GM12865 (cell line): ENCODE measurements around the gene WFDC5.

Experiments
- DNase-seq: peaks from one replicate; pipeline ENCODE4 v3.0.0; 2010; ENCODE audit warnings: low read depth
- H3K4me3 ChIP-seq: 2 replicates; pipeline ENCODE4 v1.5.1; 2011; ENCODE audit warnings: mild to moderate bottlenecking, low read depth, low read length, control low read depth
- TF ChIP-seq, protein P1 (sequence below): IDR thresholded peaks from 2 replicates; pipeline ENCODE4 v1.5.1; 2011; ENCODE audit warnings: low read length, control low read depth, low read depth, inconsistent platforms; ENCODE audit not compliant: insufficient read depth; ENCODE audit errors: missing control alignments

WFDC5 gene

DNA sequence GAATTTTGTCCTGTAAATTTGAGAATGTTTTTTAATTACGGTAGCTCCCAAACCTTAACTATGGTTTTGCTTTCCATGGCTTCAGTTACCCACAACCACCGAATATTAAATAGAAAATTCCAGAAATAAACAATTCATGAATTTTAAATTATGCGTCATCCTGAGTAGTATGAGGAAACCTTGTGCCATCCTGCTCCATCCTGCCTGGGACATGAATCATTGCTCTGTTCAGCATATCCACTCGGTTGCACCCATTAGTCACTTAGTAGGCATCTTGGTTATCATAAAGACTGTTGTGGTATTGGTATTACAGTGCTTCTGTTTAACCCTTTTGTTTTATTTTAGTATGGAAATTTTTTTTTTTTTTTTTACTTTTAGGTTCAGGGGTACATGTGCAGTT lies 53.7 kb downstream of the WFDC5 start:
- no peak for DNase-seq
- H3K4me3 ChIP-seq, result no peak overlapping the region
- TF ChIP-seq, protein P1, sequence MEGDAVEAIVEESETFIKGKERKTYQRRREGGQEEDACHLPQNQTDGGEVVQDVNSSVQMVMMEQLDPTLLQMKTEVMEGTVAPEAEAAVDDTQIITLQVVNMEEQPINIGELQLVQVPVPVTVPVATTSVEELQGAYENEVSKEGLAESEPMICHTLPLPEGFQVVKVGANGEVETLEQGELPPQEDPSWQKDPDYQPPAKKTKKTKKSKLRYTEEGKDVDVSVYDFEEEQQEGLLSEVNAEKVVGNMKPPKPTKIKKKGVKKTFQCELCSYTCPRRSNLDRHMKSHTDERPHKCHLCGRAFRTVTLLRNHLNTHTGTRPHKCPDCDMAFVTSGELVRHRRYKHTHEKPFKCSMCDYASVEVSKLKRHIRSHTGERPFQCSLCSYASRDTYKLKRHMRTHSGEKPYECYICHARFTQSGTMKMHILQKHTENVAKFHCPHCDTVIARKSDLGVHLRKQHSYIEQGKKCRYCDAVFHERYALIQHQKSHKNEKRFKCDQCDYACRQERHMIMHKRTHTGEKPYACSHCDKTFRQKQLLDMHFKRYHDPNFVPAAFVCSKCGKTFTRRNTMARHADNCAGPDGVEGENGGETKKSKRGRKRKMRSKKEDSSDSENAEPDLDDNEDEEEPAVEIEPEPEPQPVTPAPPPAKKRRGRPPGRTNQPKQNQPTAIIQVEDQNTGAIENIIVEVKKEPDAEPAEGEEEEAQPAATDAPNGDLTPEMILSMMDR, result no peak

DNA sequence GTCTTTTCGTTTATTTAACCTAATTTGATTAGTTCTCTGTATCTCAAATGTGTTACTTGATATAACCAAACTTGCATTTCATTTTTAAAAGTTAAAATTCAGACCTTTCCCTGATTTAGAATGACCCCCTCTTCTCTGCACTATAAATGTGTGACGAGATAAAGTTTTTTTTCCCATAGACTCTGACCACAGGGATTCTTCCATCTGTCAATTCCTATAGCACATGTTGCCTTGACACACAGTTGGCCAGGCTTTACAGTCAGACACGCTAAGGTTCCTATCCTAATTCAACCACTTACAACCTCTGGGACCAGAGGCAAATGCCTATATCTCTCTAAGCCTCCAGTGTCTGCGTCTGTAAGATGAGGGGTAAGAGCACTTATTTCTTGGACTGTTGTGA lies 54.7 kb downstream of the WFDC5 start:
- TF ChIP-seq, protein P1, result no peak
- no peak overlapping the region for H3K4me3 ChIP-seq
- no peak for DNase-seq
